Skin epidermis (tissue), 12 donors: ENCODE measurements around the gene CHRNG.

ENCODE experiments used
- H3K27ac ChIP-seq, 21 experiments: fragments of 200-600 bp; sonication (generic) in 11 of 21; one replicate each; pipeline ENCODE4 v1.5.0; 2020; ENCODE audit warnings: mild to moderate bottlenecking in 3 of 21, inconsistent platforms in 2 of 21, moderate library complexity in 2 of 21
- H3K4me3 ChIP-seq, 7 experiments: fragments of 200-600 bp; sonication (generic) in 2 of 7; one replicate each; pipeline ENCODE4 v1.5.0; 2020; ENCODE audit warnings: inconsistent platforms in 2 of 7, mild to moderate bottlenecking in 2 of 7, moderate library complexity in 1 of 7

CHRNG gene

GRCh38 chr2:232504438-232504837 lies 35.1 kb upstream of the CHRNG start:
- Histone ChIP-seq H3K4me3 (no peak overlapping the region), H3K27ac (no peak overlapping the region)

- no peak overlapping the region for H3K27ac ChIP-seq
- no peak overlapping the region for H3K4me3 ChIP-seq
Measured at GRCh38 chr2:232505856-232506255, 33.6 kb upstream of the CHRNG start.

GRCh38 chr2:232506709-232507108 lies 32.8 kb upstream of the CHRNG start:
- H3K27ac ChIP-seq, result no peak overlapping the region
- no peak overlapping the region for H3K4me3 ChIP-seq

DNA sequence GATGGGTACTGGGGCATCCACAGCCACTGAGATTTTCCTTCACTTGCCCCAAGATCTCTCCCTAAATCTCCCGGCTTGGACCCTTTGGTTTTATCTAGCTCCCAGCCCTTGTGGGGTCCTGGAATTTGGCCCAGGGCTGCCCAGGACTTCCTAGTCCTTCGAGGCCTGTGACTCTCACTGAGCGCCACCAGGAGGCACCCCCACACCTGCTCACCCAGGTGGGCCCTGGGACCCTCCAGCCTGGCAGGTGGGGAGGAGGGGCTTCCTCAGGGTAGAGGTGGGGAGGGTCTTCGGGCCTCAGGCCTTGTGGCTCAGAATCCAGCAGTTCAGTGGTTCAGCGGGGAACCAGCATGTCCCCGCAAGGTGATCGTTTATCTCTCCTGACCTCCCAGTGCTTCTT lies 31.2 kb upstream of the CHRNG start:
- no peak overlapping the region for H3K4me3 ChIP-seq
- no peak overlapping the region for H3K27ac ChIP-seq

- Histone ChIP-seq H3K27ac (no peak overlapping the region), H3K4me3 (no peak overlapping the region)
Measured at GRCh38 chr2:232511336-232511890, 28.1 kb upstream of the CHRNG start.

- Histone ChIP-seq H3K27ac (no peak overlapping the region), H3K4me3 (no peak overlapping the region)
Measured at GRCh38 chr2:232512602-232513001, 26.9 kb upstream of the CHRNG start.

GRCh38 chr2:232513353-232513752 lies 26.1 kb upstream of the CHRNG start:
- no peak overlapping the region for H3K4me3 ChIP-seq
- no peak overlapping the region for H3K27ac ChIP-seq

- Histone ChIP-seq H3K27ac (no peak overlapping the region), H3K4me3 (no peak overlapping the region)
Measured at GRCh38 chr2:232515639-232516038, 23.9 kb upstream of the CHRNG start.

GRCh38 chr2:232516551-232516950 lies 22.9 kb upstream of the CHRNG start:
- Histone ChIP-seq H3K4me3 (no peak overlapping the region), H3K27ac (no peak overlapping the region)

- Histone ChIP-seq H3K4me3 (no peak overlapping the region), H3K27ac (no peak overlapping the region)
Measured at GRCh38 chr2:232518844-232519243, 20.6 kb upstream of the CHRNG start.

DNA sequence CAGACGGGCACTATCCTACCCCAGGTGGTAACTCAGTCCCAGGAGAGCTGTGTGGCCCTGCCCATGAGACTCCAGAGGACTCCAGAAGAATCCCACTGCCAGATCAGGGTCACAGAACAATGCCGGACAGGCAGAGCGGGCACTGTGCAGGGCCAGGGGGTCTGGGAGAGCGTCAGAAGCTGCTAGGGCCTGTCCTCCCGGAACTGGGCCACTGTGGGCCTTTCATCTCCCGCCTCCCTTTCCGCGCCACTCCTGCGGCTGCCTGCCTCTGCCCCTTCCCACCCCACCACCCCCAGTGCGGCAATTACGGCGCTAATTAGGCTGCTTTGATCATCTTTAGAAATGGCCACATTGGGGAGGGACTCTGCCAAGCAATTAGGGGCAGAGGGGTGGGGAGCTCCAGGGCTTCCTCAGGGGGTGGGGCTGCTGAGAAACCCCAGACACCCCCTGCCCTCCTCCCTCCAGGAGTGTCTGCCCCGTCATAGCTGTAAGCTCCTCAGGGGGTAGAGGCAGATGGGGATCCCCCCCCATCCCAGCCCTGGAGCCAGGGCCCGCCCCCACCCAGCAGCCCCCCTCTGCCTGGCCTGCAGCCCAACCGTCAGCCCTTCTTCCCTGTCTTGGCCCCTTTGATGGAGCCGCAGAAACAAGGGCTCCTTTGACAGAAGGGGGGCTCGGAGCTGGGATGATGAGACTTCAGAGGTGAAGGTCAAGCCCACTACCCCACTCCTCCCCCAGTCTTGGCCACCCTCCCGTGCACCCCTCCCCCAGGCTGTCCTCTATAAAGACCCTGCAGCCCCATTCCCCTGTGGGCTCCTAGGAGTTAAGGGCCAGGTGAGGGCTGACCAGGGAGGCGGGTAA lies 19.7 kb upstream of the CHRNG start, which contains the start of gene PRSS56:
TSS of gene PRSS56 (plus strand) at position 808 of the 858 bp plus-strand sequence. CDS start 211 bp downstream, outside the sequence.
- Histone ChIP-seq H3K4me3 (no peak within 1 kb of the TSS), H3K27ac (no peak within 1 kb of the TSS)

- no peak overlapping the region for H3K27ac ChIP-seq
- no peak overlapping the region for H3K4me3 ChIP-seq
Measured at GRCh38 chr2:232520489-232520888, 19.0 kb upstream of the CHRNG start.

DNA sequence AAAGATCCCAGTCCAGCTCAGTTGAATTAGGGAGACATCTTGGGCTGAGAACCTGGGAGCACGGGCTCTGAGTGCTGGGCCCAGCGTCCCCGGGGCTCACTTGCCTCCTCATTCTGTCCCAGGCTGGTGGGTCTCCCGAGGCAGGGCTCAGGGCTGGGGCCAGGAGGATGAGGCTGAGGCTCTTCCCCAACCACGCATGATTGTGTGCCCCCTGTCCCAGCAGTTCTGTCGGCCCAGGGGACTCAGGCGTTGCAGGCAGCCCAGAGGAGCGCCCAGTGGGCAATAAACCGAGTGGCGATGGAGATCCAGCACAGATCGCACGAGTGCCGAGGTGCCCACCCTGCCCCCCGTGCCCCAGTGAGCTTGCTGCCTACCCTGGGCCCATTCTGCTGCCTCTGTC lies 18.4 kb upstream of the CHRNG start:
- Histone ChIP-seq H3K27ac (no peak overlapping the region), H3K4me3 (no peak overlapping the region)

- Histone ChIP-seq H3K27ac (no peak overlapping the region), H3K4me3 (peak overlapping the region in 2 of 7 experiments; percentile 8 to 11)
Measured at GRCh38 chr2:232521959-232522622, 17.4 kb upstream of the CHRNG start.

- Histone ChIP-seq H3K4me3 (peak overlapping the region in 1 of 7 experiments; percentile 11), H3K27ac (no peak overlapping the region)
Measured at GRCh38 chr2:232522623-232523401, 16.7 kb upstream of the CHRNG start.

DNA sequence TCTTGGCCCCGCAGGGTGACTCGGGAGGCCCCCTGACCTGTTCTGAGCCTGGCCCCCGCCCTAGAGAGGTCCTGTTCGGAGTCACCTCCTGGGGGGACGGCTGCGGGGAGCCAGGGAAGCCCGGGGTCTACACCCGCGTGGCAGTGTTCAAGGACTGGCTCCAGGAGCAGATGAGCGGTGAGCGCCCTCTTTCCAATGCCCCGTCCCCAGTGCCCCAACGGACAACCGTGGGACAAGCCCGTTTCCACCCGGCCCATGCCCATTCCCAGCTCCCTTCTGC lies 16.1 kb upstream of the CHRNG start:
- H3K27ac ChIP-seq, result no peak overlapping the region

GRCh38 chr2:232523682-232524597 lies 15.6 kb upstream of the CHRNG start:
- peak overlapping the region in 2 of 7 experiments; percentile 3 to 25 for H3K4me3 ChIP-seq
- H3K27ac ChIP-seq, result no peak overlapping the region

More for the DNA sequence above, 16.1 kb upstream of the CHRNG start:
- H3K4me3 ChIP-seq, result no peak overlapping the region

DNA sequence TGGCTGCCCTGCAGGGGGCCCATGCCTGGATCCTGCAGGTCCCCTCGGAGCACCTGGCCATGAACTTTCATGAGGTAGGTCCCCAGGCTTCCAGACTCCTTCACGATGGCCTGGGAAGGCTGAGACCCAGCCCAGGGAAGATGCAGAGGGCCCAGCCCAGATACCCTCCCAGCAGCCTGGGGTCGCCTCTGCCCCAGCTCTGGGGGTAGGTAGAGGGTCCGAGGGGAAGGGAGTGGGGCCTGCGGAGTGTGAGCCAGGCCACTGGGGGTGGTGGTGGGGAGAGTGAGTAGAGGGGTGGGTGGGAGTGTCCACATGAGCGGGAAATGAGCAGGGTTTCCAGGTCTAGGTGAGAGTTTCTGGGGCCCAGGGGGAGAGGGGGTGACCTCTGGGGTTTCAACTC lies 14.7 kb upstream of the CHRNG start:
- no peak overlapping the region for H3K27ac ChIP-seq
- no peak overlapping the region for H3K4me3 ChIP-seq

DNA sequence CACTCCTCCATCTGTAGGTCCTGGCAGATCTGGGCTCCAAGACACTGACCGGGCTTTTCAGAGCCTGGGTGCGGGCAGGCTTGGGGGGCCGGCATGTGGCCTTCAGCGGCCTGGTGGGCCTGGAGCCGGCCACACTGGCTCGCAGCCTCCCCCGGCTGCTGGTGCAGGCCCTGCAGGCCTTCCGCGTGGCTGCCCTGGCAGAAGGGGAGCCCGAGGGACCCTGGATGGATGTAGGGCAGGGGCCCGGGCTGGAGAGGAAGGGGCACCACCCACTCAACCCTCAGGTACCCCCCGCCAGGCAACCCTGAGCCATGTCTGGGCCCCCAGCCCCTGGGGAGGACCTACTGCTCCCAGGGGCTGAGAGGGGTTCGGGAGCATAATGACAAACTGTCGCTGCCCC lies 14.3 kb upstream of the CHRNG start:
- H3K27ac ChIP-seq, result no peak overlapping the region
- no peak overlapping the region for H3K4me3 ChIP-seq
